ENCODE results near the gene JPH3. TPM values are rescaled to one million over a fixed set of nuclear protein-coding genes. Genes with fewer than 3 reads are reported as not detected.

The JPH3 gene
- total and polyA plus RNA-seq, 3 donors from 2014 or later = 3.2 to 8.7 (median 8.3) TPM

DNA sequence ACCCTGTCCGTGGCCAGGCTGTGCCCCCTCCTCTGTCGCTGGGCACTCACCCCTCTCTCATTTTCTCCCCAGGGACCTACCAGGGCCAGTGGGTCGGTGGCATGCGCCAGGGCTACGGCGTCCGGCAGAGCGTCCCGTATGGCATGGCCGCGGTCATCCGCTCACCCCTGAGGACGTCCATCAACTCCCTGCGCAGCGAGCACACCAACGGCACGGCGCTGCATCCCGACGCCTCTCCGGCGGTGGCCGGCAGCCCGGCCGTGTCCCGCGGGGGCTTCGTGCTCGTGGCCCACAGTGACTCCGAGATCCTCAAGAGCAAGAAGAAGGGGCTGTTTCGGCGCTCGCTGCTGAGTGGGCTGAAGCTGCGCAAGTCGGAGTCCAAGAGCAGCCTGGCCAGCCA is 41.9 kb downstream of the JPH3 start:
- intact Hi-C loops (cut with DNase I; ENCODE audit: low total_unique reads) = no loop called here
- no peak for DNase-seq
- no peaks in the 10 kb centered on the region for H3K9me3 ChIP-seq
- no peaks in the 10 kb centered on the region for H3K27me3 ChIP-seq
- no peak overlapping the region for H3K4me3 ChIP-seq
- no peak overlapping the region for H3K27ac ChIP-seq
- TF ChIP-seq, protein P1, sequence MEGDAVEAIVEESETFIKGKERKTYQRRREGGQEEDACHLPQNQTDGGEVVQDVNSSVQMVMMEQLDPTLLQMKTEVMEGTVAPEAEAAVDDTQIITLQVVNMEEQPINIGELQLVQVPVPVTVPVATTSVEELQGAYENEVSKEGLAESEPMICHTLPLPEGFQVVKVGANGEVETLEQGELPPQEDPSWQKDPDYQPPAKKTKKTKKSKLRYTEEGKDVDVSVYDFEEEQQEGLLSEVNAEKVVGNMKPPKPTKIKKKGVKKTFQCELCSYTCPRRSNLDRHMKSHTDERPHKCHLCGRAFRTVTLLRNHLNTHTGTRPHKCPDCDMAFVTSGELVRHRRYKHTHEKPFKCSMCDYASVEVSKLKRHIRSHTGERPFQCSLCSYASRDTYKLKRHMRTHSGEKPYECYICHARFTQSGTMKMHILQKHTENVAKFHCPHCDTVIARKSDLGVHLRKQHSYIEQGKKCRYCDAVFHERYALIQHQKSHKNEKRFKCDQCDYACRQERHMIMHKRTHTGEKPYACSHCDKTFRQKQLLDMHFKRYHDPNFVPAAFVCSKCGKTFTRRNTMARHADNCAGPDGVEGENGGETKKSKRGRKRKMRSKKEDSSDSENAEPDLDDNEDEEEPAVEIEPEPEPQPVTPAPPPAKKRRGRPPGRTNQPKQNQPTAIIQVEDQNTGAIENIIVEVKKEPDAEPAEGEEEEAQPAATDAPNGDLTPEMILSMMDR (IDR thresholded peaks at IDR 0.05) = no peak
- TF ChIP-seq POLR2A (IDR thresholded peaks at IDR 0.05) = no peak
- H3K36me3 ChIP-seq (ENCODE audit: low read depth, missing control alignments) = no peaks in the 10 kb centered on the region
- H3K4me1 ChIP-seq = no peaks in the 10 kb centered on the region
- WGBS, 2 donors = 92 to 95% methylated on average over 5 to 35 of the region's 35 CpGs

DNA sequence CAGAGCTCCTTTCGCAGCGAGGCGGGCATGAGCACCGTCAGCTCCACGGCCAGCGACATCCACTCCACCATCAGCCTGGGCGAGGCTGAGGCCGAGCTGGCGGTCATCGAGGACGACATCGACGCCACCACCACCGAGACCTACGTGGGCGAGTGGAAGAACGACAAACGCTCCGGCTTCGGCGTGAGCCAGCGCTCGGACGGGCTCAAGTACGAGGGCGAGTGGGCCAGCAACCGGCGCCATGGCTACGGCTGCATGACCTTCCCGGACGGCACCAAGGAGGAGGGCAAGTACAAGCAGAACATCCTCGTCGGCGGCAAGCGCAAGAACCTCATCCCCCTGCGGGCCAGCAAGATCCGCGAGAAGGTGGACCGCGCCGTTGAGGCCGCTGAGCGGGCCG is 42.3 kb downstream of the JPH3 start:
- H3K27ac ChIP-seq = no peak overlapping the region
- WGBS, 2 donors = 97% methylated on average over 27 to 44 of the region's 44 CpGs
- DNase-seq = no peak
- H3K36me3 ChIP-seq (ENCODE audit: low read depth, missing control alignments) = no peaks in the 10 kb centered on the region
- no peaks in the 10 kb centered on the region for H3K4me1 ChIP-seq
- intact Hi-C loops (cut with DNase I; ENCODE audit: low total_unique reads) = no loop called here
- H3K9me3 ChIP-seq = no peaks in the 10 kb centered on the region
- no peaks in the 10 kb centered on the region for H3K27me3 ChIP-seq
- H3K4me3 ChIP-seq = no peak overlapping the region
- TF ChIP-seq POLR2A (IDR thresholded peaks at IDR 0.05) = no peak
- TF ChIP-seq, protein P1 (IDR thresholded peaks at IDR 0.05) = no peak

- Histone ChIP-seq H3K9me3 (no peaks in the 10 kb centered on the region), H3K4me1 (no peaks in the 10 kb centered on the region), H3K27me3 (no peaks in the 10 kb centered on the region), H3K4me3 (no peak overlapping the region), H3K27ac (no peak overlapping the region), H3K36me3 (ENCODE audit: low read depth, missing control alignments) (no peaks in the 10 kb centered on the region)
- no peak for DNase-seq
- TF ChIP-seq POLR2A (IDR thresholded peaks at IDR 0.05) = no peak
- TF ChIP-seq, protein P1 (IDR thresholded peaks at IDR 0.05) = no peak
- WGBS, 2 donors = 77 to 80% methylated on average over 8 to 9 of the region's 9 CpGs
- intact Hi-C loops (cut with DNase I; ENCODE audit: low total_unique reads) = no loop called here
These were observed 43.5 kb downstream of the JPH3 start for GRCh38 chr16:87645802-87646201.

- TF ChIP-seq POLR2A (IDR thresholded peaks at IDR 0.05) = no peak
- TF ChIP-seq, protein P1 (IDR thresholded peaks at IDR 0.05) = no peak
- no peak for DNase-seq
- no peaks in the 10 kb centered on the region for H3K9me3 ChIP-seq
- no peaks in the 10 kb centered on the region for H3K27me3 ChIP-seq
- no peaks in the 10 kb centered on the region for H3K36me3 ChIP-seq (ENCODE audit: low read depth, missing control alignments)
- no peaks in the 10 kb centered on the region for H3K4me1 ChIP-seq
- intact Hi-C loops (cut with DNase I; ENCODE audit: low total_unique reads) = no loop called here
- 81 to 85% methylated on average over 13 to 33 of the region's 33 CpGs for WGBS, 2 donors
- H3K27ac ChIP-seq = no peak overlapping the region
- H3K4me3 ChIP-seq = no peak overlapping the region
These were observed 45.3 kb downstream of the JPH3 start for GRCh38 chr16:87647431-87648185.

DNA sequence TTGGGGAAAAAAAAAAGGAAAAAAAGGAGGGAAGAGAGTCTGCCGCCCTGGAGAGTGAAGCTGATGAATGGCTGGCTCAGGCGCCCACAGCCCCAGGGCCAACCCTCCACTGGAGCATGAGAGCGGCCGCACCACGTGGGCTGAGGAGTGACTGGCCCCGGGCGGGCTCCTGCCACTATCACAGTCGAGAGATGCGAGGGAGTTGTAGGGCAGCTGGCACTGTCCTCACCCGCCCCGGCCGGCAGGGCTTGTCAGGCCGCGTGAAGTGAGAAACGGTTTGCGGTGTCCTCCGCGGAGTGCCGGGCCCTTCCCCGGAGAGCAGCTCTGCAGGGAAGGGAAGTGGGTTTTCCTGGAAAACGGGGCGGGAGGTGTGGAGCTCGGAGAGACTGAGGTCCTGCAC is 45.9 kb downstream of the JPH3 start:
- 30 to 56% methylated on average over 21 to 23 of the region's 23 CpGs for WGBS, 2 donors
- Histone ChIP-seq H3K27me3 (no peaks in the 10 kb centered on the region), H3K4me3 (no peak overlapping the region), H3K36me3 (ENCODE audit: low read depth, missing control alignments) (no peaks in the 10 kb centered on the region), H3K9me3 (no peaks in the 10 kb centered on the region), H3K4me1 (no peaks in the 10 kb centered on the region), H3K27ac (no peak overlapping the region)
- TF ChIP-seq POLR2A (IDR thresholded peaks at IDR 0.05) = no peak
- TF ChIP-seq, protein P1 (IDR thresholded peaks at IDR 0.05) = no peak
- intact Hi-C loops (cut with DNase I; ENCODE audit: low total_unique reads) = no loop called here
- DNase-seq = peak; percentile 89

All from testis (tissue), 3 donors.